HCT116 (cell line): ENCODE measurements around the gene SUGCT.

Experiments used
- CEBPB ChIP-seq: IDR thresholded peaks from 2 replicates; pipeline ENCODE4 v1.6.1; 2012; ENCODE audit warnings: low read depth
- EGR1 ChIP-seq: IDR thresholded peaks from 2 replicates; pipeline ENCODE4 v1.6.1; 2012; ENCODE audit warnings: low read depth
- EZH2 ChIP-seq: fragments of 200-600 bp; sonication (generic); IDR thresholded peaks from 2 replicates; pipeline ENCODE4 v1.6.1; 2017; ENCODE audit warnings: antibody characterized with exemption, mixed run types
- EZH2phosphoT487 ChIP-seq: fragments of 200-600 bp; IDR thresholded peaks from 2 replicates; pipeline ENCODE4 v1.6.1; 2018; ENCODE audit warnings: antibody characterized with exemption, borderline replicate concordance
- JUND ChIP-seq: IDR thresholded peaks from 2 replicates; pipeline ENCODE4 v1.6.1; 2012
- POLR2A ChIP-seq: IDR thresholded peaks from 2 replicates; pipeline ENCODE4 v1.7.0; 2011; ENCODE audit warnings: borderline replicate concordance; ENCODE audit not compliant: insufficient read depth, insufficient read length; ENCODE audit errors: extremely low read depth
- POLR2AphosphoS5 ChIP-seq: IDR thresholded peaks from 2 replicates; pipeline ENCODE4 v1.6.1; 2011; ENCODE audit warnings: mild to moderate bottlenecking, low read depth, low read length, moderate library complexity
- SRF ChIP-seq: IDR thresholded peaks from 2 replicates; pipeline ENCODE4 v1.6.1; 2012; ENCODE audit warnings: low read depth
- TCF7L2 ChIP-seq: IDR thresholded peaks from 2 replicates; pipeline ENCODE4 v1.7.0; 2011; ENCODE audit warnings: borderline replicate concordance, inconsistent platforms; ENCODE audit not compliant: insufficient read depth, insufficient read length; ENCODE audit errors: extremely low read depth
- ZBTB33 ChIP-seq: IDR thresholded peaks from 2 replicates; pipeline ENCODE4 v1.6.1; 2011; ENCODE audit warnings: mild to moderate bottlenecking, low read length, moderate library complexity; ENCODE audit not compliant: insufficient replicate concordance; ENCODE audit errors: extremely low read depth
- ZFX ChIP-seq: fragments of 450-650 bp; IDR thresholded peaks from 2 replicates; pipeline ENCODE4 v1.6.1; 2017
- TF ChIP-seq, protein P1 (sequence below), 3 experiments: fragments of 200-600 bp in 1 of 3; sonication (generic) in 1 of 3; IDR thresholded peaks in 2 of 3; conservative IDR thresholded peaks in 1 of 3; 2 replicates each; pipeline ENCODE4 v1.5.1; 2012 to 2017; ENCODE audit warnings: low read depth in 2 of 3, low read length in 2 of 3, antibody characterized with exemption in 1 of 3, borderline replicate concordance in 1 of 3, control low read depth in 1 of 3, mild to moderate bottlenecking in 1 of 3, mixed read lengths in 1 of 3, mixed run types in 1 of 3, moderate library complexity in 1 of 3; ENCODE audit not compliant: insufficient read depth in 1 of 3
- TF ChIP-seq, protein P2 (sequence below): IDR thresholded peaks from 2 replicates; pipeline ENCODE4 v1.6.1; 2012; ENCODE audit warnings: low read depth
- TF ChIP-seq, protein P3 (sequence below): IDR thresholded peaks from 2 replicates; pipeline ENCODE4 v1.6.1; 2012

- TF ChIP-seq POLR2A = no peak
- no peak for TF ChIP-seq CEBPB
- TF ChIP-seq ZBTB33 = no peak
- TF ChIP-seq, protein P1, sequence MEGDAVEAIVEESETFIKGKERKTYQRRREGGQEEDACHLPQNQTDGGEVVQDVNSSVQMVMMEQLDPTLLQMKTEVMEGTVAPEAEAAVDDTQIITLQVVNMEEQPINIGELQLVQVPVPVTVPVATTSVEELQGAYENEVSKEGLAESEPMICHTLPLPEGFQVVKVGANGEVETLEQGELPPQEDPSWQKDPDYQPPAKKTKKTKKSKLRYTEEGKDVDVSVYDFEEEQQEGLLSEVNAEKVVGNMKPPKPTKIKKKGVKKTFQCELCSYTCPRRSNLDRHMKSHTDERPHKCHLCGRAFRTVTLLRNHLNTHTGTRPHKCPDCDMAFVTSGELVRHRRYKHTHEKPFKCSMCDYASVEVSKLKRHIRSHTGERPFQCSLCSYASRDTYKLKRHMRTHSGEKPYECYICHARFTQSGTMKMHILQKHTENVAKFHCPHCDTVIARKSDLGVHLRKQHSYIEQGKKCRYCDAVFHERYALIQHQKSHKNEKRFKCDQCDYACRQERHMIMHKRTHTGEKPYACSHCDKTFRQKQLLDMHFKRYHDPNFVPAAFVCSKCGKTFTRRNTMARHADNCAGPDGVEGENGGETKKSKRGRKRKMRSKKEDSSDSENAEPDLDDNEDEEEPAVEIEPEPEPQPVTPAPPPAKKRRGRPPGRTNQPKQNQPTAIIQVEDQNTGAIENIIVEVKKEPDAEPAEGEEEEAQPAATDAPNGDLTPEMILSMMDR (IDR thresholded peaks at IDR 0.05 in 2 of 3, conservative IDR thresholded peaks at IDR 0.05 in 1 of 3; ENCODE audit: borderline replicate concordance in 1 of 3, insufficient read depth in 1 of 3, low read depth in 2 of 3, low read length in 2 of 3) = peak; percentile 56 to 82 (median 60); a peak in 5 of 6 replicates
- TF ChIP-seq POLR2AphosphoS5 = no peak
- no peak for TF ChIP-seq EZH2phosphoT487
- TF ChIP-seq TCF7L2 = no peak
- no peak for TF ChIP-seq ZFX
- no peak for TF ChIP-seq SRF
- TF ChIP-seq JUND = no peak
- TF ChIP-seq, protein P2, sequence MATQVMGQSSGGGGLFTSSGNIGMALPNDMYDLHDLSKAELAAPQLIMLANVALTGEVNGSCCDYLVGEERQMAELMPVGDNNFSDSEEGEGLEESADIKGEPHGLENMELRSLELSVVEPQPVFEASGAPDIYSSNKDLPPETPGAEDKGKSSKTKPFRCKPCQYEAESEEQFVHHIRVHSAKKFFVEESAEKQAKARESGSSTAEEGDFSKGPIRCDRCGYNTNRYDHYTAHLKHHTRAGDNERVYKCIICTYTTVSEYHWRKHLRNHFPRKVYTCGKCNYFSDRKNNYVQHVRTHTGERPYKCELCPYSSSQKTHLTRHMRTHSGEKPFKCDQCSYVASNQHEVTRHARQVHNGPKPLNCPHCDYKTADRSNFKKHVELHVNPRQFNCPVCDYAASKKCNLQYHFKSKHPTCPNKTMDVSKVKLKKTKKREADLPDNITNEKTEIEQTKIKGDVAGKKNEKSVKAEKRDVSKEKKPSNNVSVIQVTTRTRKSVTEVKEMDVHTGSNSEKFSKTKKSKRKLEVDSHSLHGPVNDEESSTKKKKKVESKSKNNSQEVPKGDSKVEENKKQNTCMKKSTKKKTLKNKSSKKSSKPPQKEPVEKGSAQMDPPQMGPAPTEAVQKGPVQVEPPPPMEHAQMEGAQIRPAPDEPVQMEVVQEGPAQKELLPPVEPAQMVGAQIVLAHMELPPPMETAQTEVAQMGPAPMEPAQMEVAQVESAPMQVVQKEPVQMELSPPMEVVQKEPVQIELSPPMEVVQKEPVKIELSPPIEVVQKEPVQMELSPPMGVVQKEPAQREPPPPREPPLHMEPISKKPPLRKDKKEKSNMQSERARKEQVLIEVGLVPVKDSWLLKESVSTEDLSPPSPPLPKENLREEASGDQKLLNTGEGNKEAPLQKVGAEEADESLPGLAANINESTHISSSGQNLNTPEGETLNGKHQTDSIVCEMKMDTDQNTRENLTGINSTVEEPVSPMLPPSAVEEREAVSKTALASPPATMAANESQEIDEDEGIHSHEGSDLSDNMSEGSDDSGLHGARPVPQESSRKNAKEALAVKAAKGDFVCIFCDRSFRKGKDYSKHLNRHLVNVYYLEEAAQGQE = no peak
- TF ChIP-seq, protein P3, sequence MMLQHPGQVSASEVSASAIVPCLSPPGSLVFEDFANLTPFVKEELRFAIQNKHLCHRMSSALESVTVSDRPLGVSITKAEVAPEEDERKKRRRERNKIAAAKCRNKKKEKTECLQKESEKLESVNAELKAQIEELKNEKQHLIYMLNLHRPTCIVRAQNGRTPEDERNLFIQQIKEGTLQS = no peak
- TF ChIP-seq EGR1 = no peak
- no peak for TF ChIP-seq EZH2
Observed at GRCh38 chr7:40329601-40330153, 194.9 kb downstream of the SUGCT start.
